Measurements from ENCODE around the gene SORCS2. TPM values are rescaled to one million over a fixed set of nuclear protein-coding genes. Genes with fewer than 3 reads are reported as not detected.

Gene SORCS2
- total RNA-seq, 1 experiment from 2014 or later: 4.1 TPM

GRCh38 chr4:7147661-7148310, 44.6 kb upstream of the SORCS2 start:
- H3K9me3 ChIP-seq (ENCODE audit: low read length): no peaks in the 10 kb centered on the region
- ATAC-seq (peak; percentile 46), DNase-seq (no peak)
- no peak overlapping the region for H3K27ac ChIP-seq (ENCODE audit: low read length)
- H3K4me1 ChIP-seq (ENCODE audit: insufficient read depth, low read length): no peaks in the 10 kb centered on the region
- no peak for TF ChIP-seq CTCF (conservative IDR thresholded peaks at IDR 0.05; ENCODE audit: low read depth, low read length)
- TF ChIP-seq EZH2phosphoT487 (IDR thresholded peaks at IDR 0.05; ENCODE audit: borderline replicate concordance, low read length): no peak
- TF ChIP-seq EZH2 (IDR thresholded peaks at IDR 0.05; ENCODE audit: low read length, unreplicated experiment): no peak
- H4K20me1 ChIP-seq (ENCODE audit: low read length): no peaks in the 10 kb centered on the region
- no peaks in the 10 kb centered on the region for H3K79me2 ChIP-seq (ENCODE audit: low read length)
- no peaks in the 10 kb centered on the region for H3K9me2 ChIP-seq (replicated peaks; ENCODE audit: low read length)
- no peak overlapping the region for H3K9ac ChIP-seq (ENCODE audit: low read length)
- no TSS peak for BruUV-seq (replicated peaks)
- H3K4me2 ChIP-seq (ENCODE audit: low read length): no peak overlapping the region
- ChIA-PET POLR2A (ENCODE audit: unreplicated experiment) (no interaction called here), CTCF (no interaction called here)
- no peaks in the 10 kb centered on the region for H3K36me3 ChIP-seq (ENCODE audit: low read depth, low read length)
- no peaks in the 10 kb centered on the region for H3F3A ChIP-seq (ENCODE audit: low read length, unreplicated experiment)
- H3K4me3 ChIP-seq (ENCODE audit: low read length): no peak overlapping the region
- intact Hi-C loops (cut with micrococcal nuclease): no loop called here
- no peaks in the 10 kb centered on the region for H3K27me3 ChIP-seq (ENCODE audit: low read length)
- H2AFZ ChIP-seq (ENCODE audit: low read length): no peak overlapping the region

- ATAC-seq (no peak), DNase-seq (no peak)
- no TSS peak for BruUV-seq (replicated peaks)
- H3K4me1 ChIP-seq (ENCODE audit: insufficient read depth, low read length): no peaks in the 10 kb centered on the region
- no peak overlapping the region for H2AFZ ChIP-seq (ENCODE audit: low read length)
- TF ChIP-seq EZH2 (IDR thresholded peaks at IDR 0.05; ENCODE audit: low read length, unreplicated experiment): no peak
- no peak for TF ChIP-seq EZH2phosphoT487 (IDR thresholded peaks at IDR 0.05; ENCODE audit: borderline replicate concordance, low read length)
- no peak for TF ChIP-seq CTCF (conservative IDR thresholded peaks at IDR 0.05; ENCODE audit: low read depth, low read length)
- intact Hi-C loops (cut with micrococcal nuclease): no loop called here
- H3F3A ChIP-seq (ENCODE audit: low read length, unreplicated experiment): no peaks in the 10 kb centered on the region
- no peaks in the 10 kb centered on the region for H4K20me1 ChIP-seq (ENCODE audit: low read length)
- H3K9me3 ChIP-seq (ENCODE audit: low read length): no peaks in the 10 kb centered on the region
- H3K27me3 ChIP-seq (ENCODE audit: low read length): no peaks in the 10 kb centered on the region
- no peaks in the 10 kb centered on the region for H3K36me3 ChIP-seq (ENCODE audit: low read depth, low read length)
- no peaks in the 10 kb centered on the region for H3K79me2 ChIP-seq (ENCODE audit: low read length)
- no peak overlapping the region for H3K9ac ChIP-seq (ENCODE audit: low read length)
- ChIA-PET CTCF (no interaction called here), POLR2A (ENCODE audit: unreplicated experiment) (no interaction called here)
- H3K4me3 ChIP-seq (ENCODE audit: low read length): no peak overlapping the region
- H3K27ac ChIP-seq (ENCODE audit: low read length): no peak overlapping the region
- H3K9me2 ChIP-seq (replicated peaks; ENCODE audit: low read length): no peaks in the 10 kb centered on the region
- H3K4me2 ChIP-seq (ENCODE audit: low read length): no peak overlapping the region
Measured at GRCh38 chr4:7148337-7148736, 44.0 kb upstream of the SORCS2 start.

- H3K9me3 ChIP-seq (ENCODE audit: low read length): no peaks in the 10 kb centered on the region
- no TSS peak for BruUV-seq (replicated peaks)
- no peak overlapping the region for H3K9ac ChIP-seq (ENCODE audit: low read length)
- no peaks in the 10 kb centered on the region for H3K36me3 ChIP-seq (ENCODE audit: low read depth, low read length)
- no peaks in the 10 kb centered on the region for H4K20me1 ChIP-seq (ENCODE audit: low read length)
- no peaks in the 10 kb centered on the region for H3K27me3 ChIP-seq (ENCODE audit: low read length)
- CTCF ChIA-PET: no interaction called here
- no peaks in the 10 kb centered on the region for H3K79me2 ChIP-seq (ENCODE audit: low read length)
- no peak for ATAC-seq
- no peak for DNase-seq
- no peaks in the 10 kb centered on the region for H3K9me2 ChIP-seq (replicated peaks; ENCODE audit: low read length)
- no peaks in the 10 kb centered on the region for H3K4me1 ChIP-seq (ENCODE audit: insufficient read depth, low read length)
- H3K27ac ChIP-seq (ENCODE audit: low read length): no peak overlapping the region
- POLR2A ChIA-PET (ENCODE audit: unreplicated experiment): no interaction called here
- TF ChIP-seq EZH2phosphoT487 (IDR thresholded peaks at IDR 0.05; ENCODE audit: borderline replicate concordance, low read length) (no peak), CTCF (conservative IDR thresholded peaks at IDR 0.05; ENCODE audit: low read depth, low read length) (no peak), EZH2 (IDR thresholded peaks at IDR 0.05; ENCODE audit: low read length, unreplicated experiment) (no peak)
- no peak overlapping the region for H3K4me3 ChIP-seq (ENCODE audit: low read length)
- H2AFZ ChIP-seq (ENCODE audit: low read length): no peak overlapping the region
- intact Hi-C loops (cut with micrococcal nuclease): no loop called here
- H3F3A ChIP-seq (ENCODE audit: low read length, unreplicated experiment): no peaks in the 10 kb centered on the region
- H3K4me2 ChIP-seq (ENCODE audit: low read length): no peak overlapping the region
Measured at GRCh38 chr4:7150036-7150635, 42.2 kb upstream of the SORCS2 start.

All from PC-3 (cell line).